Naive thymus-derived CD4-positive, alpha-beta T cell (primary cell): Measurements from ENCODE around the gene DLG4. TPM values are rescaled to one million over a fixed set of nuclear protein-coding genes. Genes with fewer than 3 reads are reported as not detected.
A peak's percentile ranks its signal among the peaks of the same experiment; 100 is the strongest.

Experiments
- ATAC-seq: fragments of 150-1000 bp; cut with Tn5 transposase; 2 replicates; pipeline ENCODE4 v1.10.0; 2021; ENCODE audit warnings: mild to moderate bottlenecking, moderate library complexity
- CTCF ChIA-PET: fragments of 350-600 bp; sonication (Branson Sonifier 250); formaldehyde crosslinking; loops from one replicate; lab custom pipeline; 2021; ENCODE audit warnings: antibody characterized with exemption; lab: Charles Lee
- POLR2A ChIA-PET: fragments of 350-600 bp; sonication (Branson Sonifier 250); formaldehyde crosslinking; loops from one replicate; lab custom pipeline; 2021; ENCODE audit warnings: antibody characterized with exemption, inconsistent platforms; lab: Charles Lee
- DNase-seq, 9 donors: peaks; one replicate each; pipeline versions ENCODE4 v3.0.0 to v3.0.0-alpha.2; 2020 to 2022; ENCODE audit warnings: mixed read lengths in 1 of 9
- H3K27ac ChIP-seq: one replicate; pipeline ENCODE4 v1.7.0; 2013; ENCODE audit warnings: mild to moderate bottlenecking, low read depth, low read length, moderate library complexity
- H3K27me3 ChIP-seq, 2 donors: one replicate each; pipeline ENCODE4 v1.7.0; 2013; ENCODE audit warnings: low read length in 2 of 2, mild to moderate bottlenecking in 2 of 2, moderate library complexity in 2 of 2; ENCODE audit not compliant: control insufficient read depth in 2 of 2, insufficient read depth in 2 of 2
- H3K36me3 ChIP-seq, 3 experiments: 1 replicate in 2 of 3; 2 replicates in 1 of 3; pipeline ENCODE4 v1.7.0; 2013; ENCODE audit warnings: low read length in 3 of 3, mild to moderate bottlenecking in 3 of 3, moderate library complexity in 1 of 3; ENCODE audit not compliant: insufficient read depth in 3 of 3, control insufficient read depth in 2 of 3
- H3K4me1 ChIP-seq, 2 donors: one replicate each; pipeline ENCODE4 v1.7.0; 2013; ENCODE audit warnings: low read length in 2 of 2, mild to moderate bottlenecking in 2 of 2, moderate library complexity in 1 of 2; ENCODE audit not compliant: control insufficient read depth in 2 of 2, insufficient read depth in 2 of 2
- H3K4me3 ChIP-seq: 2 replicates; pipeline ENCODE4 v1.7.0; 2013; ENCODE audit warnings: mild to moderate bottlenecking, low read length
- H3K9me3 ChIP-seq, 3 experiments: 1 replicate in 2 of 3; 2 replicates in 1 of 3; pipeline ENCODE4 v1.7.0; 2013; ENCODE audit warnings: low read length in 3 of 3; ENCODE audit not compliant: control insufficient read depth in 2 of 3
- H3K27ac Mint-ChIP-seq, 9 donors: one replicate each; pipeline ENCODE4 v1.8.0; 2020 to 2022; ENCODE audit warnings: mixed read lengths in 9 of 9, mild to moderate bottlenecking in 8 of 9, moderate library complexity in 5 of 9, inconsistent platforms in 2 of 9
- H3K27me3 Mint-ChIP-seq, 5 donors: one replicate each; pipeline ENCODE4 v1.8.0; 2021 to 2022; ENCODE audit warnings: mixed read lengths in 5 of 5, mild to moderate bottlenecking in 1 of 5
- H3K36me3 Mint-ChIP-seq, 5 donors: one replicate each; pipeline ENCODE4 v1.8.0; 2020 to 2022; ENCODE audit warnings: mixed read lengths in 5 of 5, mild to moderate bottlenecking in 3 of 5, inconsistent platforms in 1 of 5
- H3K4me1 Mint-ChIP-seq, 7 donors: one replicate each; pipeline ENCODE4 v1.8.0; 2020 to 2022; ENCODE audit warnings: mixed read lengths in 7 of 7, mild to moderate bottlenecking in 3 of 7, inconsistent platforms in 1 of 7
- H3K4me3 Mint-ChIP-seq, 10 donors: one replicate each; pipeline ENCODE4 v1.8.0; 2020 to 2022; ENCODE audit warnings: mild to moderate bottlenecking in 10 of 10, mixed read lengths in 10 of 10, moderate library complexity in 6 of 10, inconsistent platforms in 2 of 10
- H3K9me3 Mint-ChIP-seq, 11 donors: one replicate each; pipeline ENCODE4 v1.8.0; 2020 to 2022; ENCODE audit warnings: mixed read lengths in 11 of 11, mild to moderate bottlenecking in 4 of 11, inconsistent platforms in 1 of 11, moderate library complexity in 1 of 11
- intact Hi-C, 2 donors: fragments of 100-400 bp; cut with micrococcal nuclease; formaldehyde crosslinking; loops; one replicate each; pipeline ENCODE4 v1.15.1; 2023
- polyA plus RNA-seq, 2 donors: library from polyadenylated mRNA; unstranded; fragments of 300-500 nt; fragmentation: Illumina TruSeq; gene quantifications; one replicate each; pipeline ENCODE4 v1.2.3, GENCODE V29; 2021
- total RNA-seq, 6 experiments: library from RNA in 5 of 6; stranded (reverse) in 5 of 6; gene quantifications; 1 replicate in 5 of 6; 2 replicates in 1 of 6; pipeline ENCODE4 v1.2.3 and lab custom pipeline; 2021 to 2026

Gene DLG4
- total and polyA plus RNA-seq, 7 experiments from 2014 or later, result 0.26 to 25.4 (median 11.4) TPM

DNA sequence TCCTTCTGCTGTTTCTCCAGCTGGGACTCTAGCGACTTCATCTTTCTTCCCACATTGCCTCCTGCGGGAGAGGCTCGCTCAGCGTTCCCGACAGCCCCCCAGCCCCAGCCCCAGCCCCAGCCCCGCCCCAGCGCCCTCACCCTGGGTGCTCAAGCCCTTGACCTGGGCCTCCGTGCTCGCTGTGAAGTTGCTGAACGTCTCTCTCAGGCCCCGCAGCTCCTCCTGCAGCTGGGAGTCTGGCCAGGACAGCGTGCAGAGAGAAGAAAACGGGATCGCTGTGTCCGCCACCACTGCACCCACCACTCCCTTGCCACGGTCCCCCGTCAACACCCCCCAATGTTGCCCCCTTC is 42.8 kb downstream of the DLG4 start:
- Histone ChIP-seq H3K27ac (no peak overlapping the region), H3K4me3 (no peak overlapping the region), H3K27me3 (no peaks in the 10 kb centered on the region), H3K4me1 (peaks cover 12 to 23% of the 10 kb centered on the region in 2 donors), H3K9me3 (no peaks in the 10 kb centered on the region), H3K36me3 (no peaks in the 10 kb centered on the region)
- ChIA-PET CTCF (interaction anchor here (0.6 to 2.5 kb wide), 7 partner anchors 11 to 1671 kb away, joined by 3 to 16 read pairs (median 4); no protein-coding TSS in a partner anchor), POLR2A (interaction anchor here (1.9 kb wide), 1 partner anchor 131 kb away, joined by 5 read pairs; no protein-coding TSS in a partner anchor)
- peaks cover 0 to 19% (median 8%) of the 10 kb centered on the region in 5 donors for H3K27me3 Mint-ChIP-seq
- no peak for DNase-seq
- H3K4me1 Mint-ChIP-seq, result peaks cover 4 to 13% (median 9%) of the 10 kb centered on the region in 7 donors
- H3K27ac Mint-ChIP-seq, result no peak overlapping the region
- intact Hi-C loops, result loop anchor here (1.0 to 2.0 kb wide), 6 partner anchors 28 to 132 kb away; no protein-coding TSS in a partner anchor
- no peak overlapping the region for H3K4me3 Mint-ChIP-seq
- ATAC-seq, result no peak
- H3K9me3 Mint-ChIP-seq, result no peaks in the 10 kb centered on the region
- H3K36me3 Mint-ChIP-seq, result no peaks in the 10 kb centered on the region

DNA sequence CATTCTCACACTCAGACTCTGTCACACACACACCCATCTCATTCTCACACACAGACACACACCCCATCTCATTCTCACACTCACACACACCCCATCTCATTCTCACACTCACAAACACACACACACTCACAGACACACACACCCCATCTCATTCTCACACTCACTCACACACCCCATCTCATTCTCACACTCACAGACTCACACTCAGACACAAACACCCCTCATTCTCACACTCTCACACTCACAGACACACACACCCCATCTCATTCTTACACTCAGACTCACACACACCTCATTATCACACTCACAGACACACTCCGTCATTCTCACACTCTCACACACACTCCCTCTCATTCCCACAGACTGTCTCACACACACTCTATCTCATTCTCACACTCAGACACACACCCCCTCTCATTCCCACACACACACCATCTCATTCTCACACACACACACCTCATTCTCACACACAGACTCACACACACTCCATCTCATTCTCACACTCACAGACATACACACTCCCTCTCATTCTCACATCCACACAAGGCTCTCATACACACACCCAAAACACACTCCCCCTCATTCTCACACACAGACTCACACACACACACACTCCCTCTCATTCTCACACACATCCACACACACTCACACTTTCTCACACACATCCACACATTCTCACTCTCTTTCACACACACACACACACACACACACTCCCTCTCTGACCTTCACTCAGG is 43.4 kb downstream of the DLG4 start:
- ChIA-PET POLR2A (no interaction called here), CTCF (interaction anchor here (0.6 to 2.5 kb wide), 4 partner anchors 11 to 426 kb away, joined by 3 to 16 read pairs (median 4); no protein-coding TSS in a partner anchor)
- H3K36me3 ChIP-seq, result no peaks in the 10 kb centered on the region
- H3K9me3 Mint-ChIP-seq, result peaks cover 0 to 1% (median 0%) of the 10 kb centered on the region in 11 donors
- ATAC-seq (no peak), DNase-seq (no peak)
- peaks cover 0 to 19% (median 8%) of the 10 kb centered on the region in 5 donors for H3K27me3 Mint-ChIP-seq
- H3K9me3 ChIP-seq, result no peaks in the 10 kb centered on the region
- H3K36me3 Mint-ChIP-seq, result no peaks in the 10 kb centered on the region
- H3K4me3 ChIP-seq, result no peak overlapping the region
- no peaks in the 10 kb centered on the region for H3K27me3 ChIP-seq
- peaks cover 12 to 23% of the 10 kb centered on the region in 2 donors for H3K4me1 ChIP-seq
- no peak overlapping the region for H3K27ac ChIP-seq
- H3K4me1 Mint-ChIP-seq, result peaks cover 4 to 13% (median 9%) of the 10 kb centered on the region in 7 donors
- intact Hi-C loops, result loop anchor here in 1 of 2 donors (2.0 kb wide), 2 partner anchors 29 to 39 kb away; no protein-coding TSS in a partner anchor
- H3K27ac Mint-ChIP-seq, result no peak overlapping the region
- no peak overlapping the region for H3K4me3 Mint-ChIP-seq

DNA sequence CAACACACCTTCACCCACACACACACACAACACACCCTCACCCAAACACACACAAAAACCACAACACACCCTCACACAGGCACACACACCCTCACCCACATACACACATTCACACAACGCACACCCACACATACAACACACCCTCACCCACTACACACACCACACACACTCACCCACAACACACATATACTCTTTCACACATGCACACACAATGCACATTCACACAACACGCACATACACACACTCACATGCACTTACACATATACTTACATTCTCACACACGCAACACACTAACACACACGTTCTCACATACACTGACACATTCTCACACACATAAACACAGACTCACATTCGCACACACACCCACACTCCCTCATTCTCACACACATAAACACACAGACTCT is 44.3 kb downstream of the DLG4 start:
- H3K9me3 Mint-ChIP-seq, result peaks cover 0 to 8% (median 3%) of the 10 kb centered on the region in 11 donors
- no peak overlapping the region for H3K27ac ChIP-seq
- peaks cover 0 to 3% (median 0%) of the 10 kb centered on the region in 5 donors for H3K36me3 Mint-ChIP-seq
- H3K27me3 ChIP-seq, result no peaks in the 10 kb centered on the region
- ChIA-PET POLR2A (no interaction called here), CTCF (no interaction called here)
- no peak overlapping the region for H3K4me3 Mint-ChIP-seq
- H3K4me1 Mint-ChIP-seq, result peaks cover 4 to 13% (median 9%) of the 10 kb centered on the region in 7 donors
- intact Hi-C loops, result no loop called here
- no peak for ATAC-seq
- H3K4me1 ChIP-seq, result peaks cover 12 to 23% of the 10 kb centered on the region in 2 donors
- H3K4me3 ChIP-seq, result no peak overlapping the region
- H3K36me3 ChIP-seq, result no peaks in the 10 kb centered on the region
- peaks cover 0 to 19% (median 8%) of the 10 kb centered on the region in 5 donors for H3K27me3 Mint-ChIP-seq
- H3K9me3 ChIP-seq, result no peaks in the 10 kb centered on the region
- no peak for DNase-seq
- H3K27ac Mint-ChIP-seq, result no peak overlapping the region

DNA sequence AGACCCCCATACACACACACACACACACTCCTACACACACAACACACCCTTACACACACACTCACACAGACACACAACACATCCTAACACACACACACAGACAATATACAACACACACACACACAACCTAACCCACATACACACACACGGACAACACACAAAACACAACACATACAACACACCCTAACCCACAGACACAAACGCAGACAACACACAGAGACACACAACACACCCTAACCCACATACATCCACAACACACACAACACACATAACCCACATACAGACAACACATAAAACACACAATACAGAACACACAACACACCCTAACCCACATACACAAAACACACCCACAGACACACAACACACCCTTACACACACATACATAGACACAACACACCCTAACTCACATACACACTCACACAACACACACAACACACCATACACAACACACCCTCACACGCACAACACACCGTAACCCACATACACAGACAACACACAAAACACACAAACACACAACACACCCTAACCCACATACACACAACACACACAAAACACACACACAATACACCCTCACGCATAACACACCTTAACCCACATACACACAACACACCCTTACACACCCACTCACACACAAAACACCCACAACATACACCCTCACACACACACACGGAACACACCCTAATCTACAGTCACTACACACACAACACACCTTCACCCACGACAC is 44.9 kb downstream of the DLG4 start:
- no peaks in the 10 kb centered on the region for H3K27me3 ChIP-seq
- peaks cover 0 to 12% (median 4%) of the 10 kb centered on the region in 11 donors for H3K9me3 Mint-ChIP-seq
- no peak overlapping the region for H3K4me3 Mint-ChIP-seq
- no peaks in the 10 kb centered on the region for H3K9me3 ChIP-seq
- H3K36me3 Mint-ChIP-seq, result peaks cover 0 to 6% (median 0%) of the 10 kb centered on the region in 5 donors
- no peak overlapping the region for H3K27ac Mint-ChIP-seq
- POLR2A ChIA-PET, result no interaction called here
- DNase-seq (no peak), ATAC-seq (no peak)
- peak overlapping the region; percentile 12 for H3K4me3 ChIP-seq
- peaks cover 12 to 23% of the 10 kb centered on the region in 2 donors for H3K4me1 ChIP-seq
- H3K27me3 Mint-ChIP-seq, result peaks cover 0 to 19% (median 8%) of the 10 kb centered on the region in 5 donors
- CTCF ChIA-PET, result no interaction called here
- no peak overlapping the region for H3K27ac ChIP-seq
- no peaks in the 10 kb centered on the region for H3K36me3 ChIP-seq
- peaks cover 4 to 13% (median 9%) of the 10 kb centered on the region in 7 donors for H3K4me1 Mint-ChIP-seq
- intact Hi-C loops, result no loop called here

DNA sequence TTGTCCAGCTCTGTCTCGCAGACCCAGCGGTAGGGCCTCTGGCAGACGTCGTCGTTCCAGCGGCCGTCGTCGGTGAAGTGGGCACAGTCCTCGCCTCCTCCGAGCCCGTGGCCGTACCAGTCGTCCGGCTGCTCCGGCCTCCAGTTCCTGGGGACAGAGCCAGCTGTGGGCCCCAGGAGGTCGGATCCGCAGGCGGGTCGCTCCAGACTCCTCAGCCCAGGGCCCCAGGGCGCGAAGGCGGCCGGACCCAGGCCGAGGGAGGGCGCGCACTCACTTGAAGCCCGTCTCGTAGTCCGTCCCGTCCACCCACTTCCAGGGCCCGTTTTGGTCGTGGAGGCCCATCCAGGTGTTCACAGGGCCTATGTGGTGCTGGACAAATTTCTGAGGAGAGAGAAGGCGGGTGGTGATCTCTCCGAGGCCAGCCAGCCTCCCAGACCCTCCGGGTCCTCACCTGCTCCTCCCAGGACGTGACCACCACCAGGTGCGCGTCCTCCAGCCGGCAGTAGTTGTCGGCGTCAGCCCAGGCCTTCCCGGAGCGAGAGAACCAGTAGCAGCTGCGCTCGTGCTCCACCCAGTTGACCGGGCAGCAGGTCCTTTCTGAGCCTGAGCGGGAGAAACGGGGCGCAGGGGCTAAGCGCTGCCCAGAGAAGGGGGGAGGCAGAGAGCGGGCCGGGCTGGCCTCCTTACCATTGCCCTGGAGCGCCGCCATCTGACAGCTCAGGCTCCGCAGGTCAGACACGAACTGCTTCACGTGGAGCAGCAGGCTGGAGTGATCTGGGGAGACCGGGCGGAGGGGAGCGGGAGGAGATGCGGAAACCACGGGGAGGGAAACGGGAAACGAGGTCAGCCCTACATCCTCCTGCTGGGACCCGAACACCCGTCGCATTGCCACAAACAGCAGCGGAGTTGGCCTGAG is 45.7 kb downstream of the DLG4 start:
- intact Hi-C loops, result no loop called here
- POLR2A ChIA-PET, result no interaction called here
- Histone ChIP-seq H3K4me1 (peaks cover 12 to 23% of the 10 kb centered on the region in 2 donors), H3K4me3 (peak overlapping the region; percentile 12), H3K27me3 (no peaks in the 10 kb centered on the region), H3K36me3 (no peaks in the 10 kb centered on the region), H3K27ac (no peak overlapping the region), H3K9me3 (no peaks in the 10 kb centered on the region)
- peak; percentile 82 for ATAC-seq
- peaks cover 0 to 19% (median 8%) of the 10 kb centered on the region in 5 donors for H3K27me3 Mint-ChIP-seq
- peak overlapping the region in 1 of 10 donors; percentile 32 for H3K4me3 Mint-ChIP-seq
- H3K36me3 Mint-ChIP-seq, result peaks cover 0 to 6% (median 0%) of the 10 kb centered on the region in 5 donors
- H3K27ac Mint-ChIP-seq, result no peak overlapping the region
- H3K9me3 Mint-ChIP-seq, result peaks cover 0 to 19% (median 6%) of the 10 kb centered on the region in 11 donors
- peaks cover 4 to 17% (median 9%) of the 10 kb centered on the region in 7 donors for H3K4me1 Mint-ChIP-seq
- peak; percentile 27 to 45 (median 35) for DNase-seq
- CTCF ChIA-PET, result no interaction called here
